H1 (cell line): ENCODE measurements around the gene GXYLT1. TPM values are rescaled to one million over a fixed set of nuclear protein-coding genes. Genes with fewer than 3 reads are reported as not detected.

ENCODE experiments used
- ATF3 ChIP-seq: IDR thresholded peaks from 2 replicates; pipeline ENCODE4 v1.6.1; 2011; ENCODE audit warnings: low read depth, mild to moderate bottlenecking, low read length; ENCODE audit not compliant: insufficient read depth
- CHD7 ChIP-seq: fragments of 300-600 bp; sonication (generic); IDR thresholded peaks from 2 replicates; pipeline ENCODE4 v1.7.1; 2012; ENCODE audit warnings: low read length, moderate library complexity, mild to moderate bottlenecking, inconsistent platforms; ENCODE audit not compliant: insufficient replicate concordance
- JUN ChIP-seq: IDR thresholded peaks from 2 replicates; pipeline ENCODE4 v1.6.1; 2011; ENCODE audit warnings: low read depth, mild to moderate bottlenecking, improper control_type of control experiment, low read length
- POU5F1 ChIP-seq: IDR thresholded peaks from 2 replicates; pipeline ENCODE4 v1.6.1; 2011; ENCODE audit warnings: low read depth, mild to moderate bottlenecking, low read length, moderate library complexity
- SIX5 ChIP-seq: IDR thresholded peaks from 2 replicates; pipeline ENCODE4 v1.6.1; 2011; ENCODE audit warnings: mild to moderate bottlenecking, low read depth, low read length
- ZNF274 ChIP-seq: IDR thresholded peaks from 2 replicates; pipeline ENCODE4 v1.7.0; 2012; ENCODE audit warnings: low read length, borderline replicate concordance; ENCODE audit errors: extremely low read depth
- polyA plus RNA-seq, 7 experiments: library from polyadenylated mRNA; depleted of rRNA in 3 of 7; stranded (reverse) in 5 of 7; unstranded in 2 of 7; fragments of >200 nt in 5 of 7; fragments of 200-250 nt in 2 of 7; gene quantifications; 1 replicate in 5 of 7; 2 replicates in 1 of 7; 4 replicates in 1 of 7; pipeline versions ENCODE4 v1.2.1 to v1.2.3, GENCODE V29; 2011 to 2013; ENCODE audit warnings: missing spikeins in 2 of 7, mixed read lengths in 2 of 7
- total RNA-seq: library from RNA; stranded (reverse); fragmentation: NEBNext Ultra II Directional; extraction: Animal tissue kit (Norgen Biotek cat#: 25700); gene quantifications from 2 replicates; pipeline ENCODE4 v1.2.1, GENCODE V29; 2021

GXYLT1 gene
- total and polyA plus RNA-seq, 2 of the 8 experiments (the other 6 are each of a cell fraction or from before 2014, with no cell fraction given), result 3.1 to 10.7 TPM

DNA sequence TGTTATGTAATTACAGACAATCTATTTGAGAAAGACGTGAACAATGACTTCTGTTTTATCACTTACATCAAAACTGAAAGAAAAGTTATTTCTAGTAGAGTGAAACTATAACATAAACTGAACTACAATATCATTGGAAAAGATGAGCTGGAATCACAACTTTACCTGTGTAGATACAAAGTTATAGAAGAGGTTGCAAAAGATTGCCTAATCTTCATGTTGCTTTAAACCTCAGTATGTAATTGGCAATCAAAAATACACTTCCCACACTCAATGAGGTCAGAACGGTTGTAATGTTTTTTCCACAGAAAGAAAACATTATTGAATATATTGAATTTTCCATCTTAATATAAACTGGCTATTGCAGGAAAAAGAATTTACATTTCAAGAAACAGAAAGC is 37.7 kb upstream of the GXYLT1 start (continued):
- TF ChIP-seq CHD7 (no peak), JUN (no peak), POU5F1 (no peak), ATF3 (no peak), ZNF274 (no peak), SIX5 (no peak)
